ENCODE results near the gene TCF20.

Gene TCF20

DNA sequence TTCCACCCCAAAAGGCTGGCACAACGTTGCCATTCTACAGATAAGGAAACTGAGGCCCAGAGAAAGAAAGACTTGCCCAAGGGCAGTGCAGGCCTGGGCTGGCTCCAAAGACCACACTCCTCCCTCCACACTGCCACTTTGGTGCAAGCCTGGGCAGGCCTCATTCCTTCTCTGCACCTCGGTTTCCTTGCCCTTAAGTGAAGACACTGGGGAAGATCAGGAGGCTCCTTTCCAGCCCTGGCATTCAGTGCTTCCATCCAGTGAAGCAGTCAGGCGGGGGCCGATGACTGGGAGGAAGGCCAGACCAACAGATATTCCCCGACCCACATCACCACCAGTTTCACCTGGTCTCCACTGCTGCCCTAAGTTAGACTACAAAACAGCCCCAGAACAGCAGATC lies 18.3 kb upstream of the TCF20 start:
- Histone ChIP-seq H3K27ac (no peak overlapping the region), H3K36me3 (ENCODE audit: insufficient read depth) (no peaks in the 10 kb centered on the region), H3K27me3 (ENCODE audit: insufficient read depth, low read depth) (no peaks in the 10 kb centered on the region), H3K4me3 (IDR thresholded peaks at IDR 0.05; ENCODE audit: insufficient read depth, low read depth, low read length) (no peak overlapping the region), H3K79me2 (ENCODE audit: insufficient read depth, low read depth) (no peaks in the 10 kb centered on the region), H2AFZ (ENCODE audit: low read depth) (no peak overlapping the region), H3K4me2 (no peak overlapping the region), H3K4me1 (ENCODE audit: low read depth, poor library complexity, severe bottlenecking) (peaks cover 27% of the 10 kb centered on the region), H4K20me1 (ENCODE audit: insufficient read depth) (no peaks in the 10 kb centered on the region), H3K9ac (no peak overlapping the region)
- TF ChIP-seq, protein P1, sequence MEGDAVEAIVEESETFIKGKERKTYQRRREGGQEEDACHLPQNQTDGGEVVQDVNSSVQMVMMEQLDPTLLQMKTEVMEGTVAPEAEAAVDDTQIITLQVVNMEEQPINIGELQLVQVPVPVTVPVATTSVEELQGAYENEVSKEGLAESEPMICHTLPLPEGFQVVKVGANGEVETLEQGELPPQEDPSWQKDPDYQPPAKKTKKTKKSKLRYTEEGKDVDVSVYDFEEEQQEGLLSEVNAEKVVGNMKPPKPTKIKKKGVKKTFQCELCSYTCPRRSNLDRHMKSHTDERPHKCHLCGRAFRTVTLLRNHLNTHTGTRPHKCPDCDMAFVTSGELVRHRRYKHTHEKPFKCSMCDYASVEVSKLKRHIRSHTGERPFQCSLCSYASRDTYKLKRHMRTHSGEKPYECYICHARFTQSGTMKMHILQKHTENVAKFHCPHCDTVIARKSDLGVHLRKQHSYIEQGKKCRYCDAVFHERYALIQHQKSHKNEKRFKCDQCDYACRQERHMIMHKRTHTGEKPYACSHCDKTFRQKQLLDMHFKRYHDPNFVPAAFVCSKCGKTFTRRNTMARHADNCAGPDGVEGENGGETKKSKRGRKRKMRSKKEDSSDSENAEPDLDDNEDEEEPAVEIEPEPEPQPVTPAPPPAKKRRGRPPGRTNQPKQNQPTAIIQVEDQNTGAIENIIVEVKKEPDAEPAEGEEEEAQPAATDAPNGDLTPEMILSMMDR (conservative IDR thresholded peaks at IDR 0.05; ENCODE audit: low read depth, low read length): no peak

DNA sequence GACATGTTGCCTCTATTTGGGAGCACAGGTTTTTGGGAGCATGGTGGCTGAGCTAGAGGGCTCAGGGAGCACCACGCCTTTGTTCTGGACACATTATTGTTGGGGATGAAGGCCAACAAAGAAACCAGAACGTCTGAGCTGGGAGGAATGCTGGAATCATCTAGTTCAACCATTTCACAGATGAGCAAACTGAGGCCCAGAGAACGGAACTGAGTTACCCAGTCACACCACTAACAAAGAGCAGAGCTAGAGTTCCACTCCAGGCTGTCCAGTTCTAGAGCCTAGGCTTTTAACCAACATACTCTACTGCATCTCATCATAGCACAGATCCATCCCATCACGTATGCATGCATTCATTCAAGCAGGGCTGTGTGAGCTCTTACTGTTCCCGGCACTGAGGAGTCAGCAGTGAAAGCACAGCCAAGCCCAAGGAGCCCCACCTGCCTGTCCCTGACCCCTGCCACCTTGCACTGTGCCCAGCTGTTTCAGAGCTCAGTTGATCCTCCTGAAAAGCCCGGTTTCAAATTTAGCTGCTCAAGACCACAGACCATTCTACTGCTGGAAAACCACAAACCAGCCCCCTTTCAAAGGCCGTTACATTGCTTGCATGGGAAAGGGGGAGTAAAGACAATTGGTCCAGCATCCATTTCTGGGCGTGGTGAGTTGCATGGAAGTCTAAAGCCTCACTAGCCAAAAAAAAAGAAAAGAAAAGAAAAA lies 16.9 kb upstream of the TCF20 start:
- Histone ChIP-seq H3K27me3 (ENCODE audit: insufficient read depth, low read depth) (no peaks in the 10 kb centered on the region), H4K20me1 (ENCODE audit: insufficient read depth) (no peaks in the 10 kb centered on the region), H2AFZ (ENCODE audit: low read depth) (no peak overlapping the region), H3K4me2 (peak overlapping the region; percentile 36; the same call in 1 of the 2 replicates), H3K9ac (no peak overlapping the region), H3K36me3 (ENCODE audit: insufficient read depth) (no peaks in the 10 kb centered on the region), H3K4me3 (IDR thresholded peaks at IDR 0.05; ENCODE audit: insufficient read depth, low read depth, low read length) (no peak overlapping the region), H3K79me2 (ENCODE audit: insufficient read depth, low read depth) (no peaks in the 10 kb centered on the region), H3K4me1 (ENCODE audit: low read depth, poor library complexity, severe bottlenecking) (peaks cover 27% of the 10 kb centered on the region), H3K27ac (no peak overlapping the region; the same call in 1 of the 2 replicates)
- TF ChIP-seq, protein P1 (conservative IDR thresholded peaks at IDR 0.05; ENCODE audit: low read depth, low read length): no peak

DNA sequence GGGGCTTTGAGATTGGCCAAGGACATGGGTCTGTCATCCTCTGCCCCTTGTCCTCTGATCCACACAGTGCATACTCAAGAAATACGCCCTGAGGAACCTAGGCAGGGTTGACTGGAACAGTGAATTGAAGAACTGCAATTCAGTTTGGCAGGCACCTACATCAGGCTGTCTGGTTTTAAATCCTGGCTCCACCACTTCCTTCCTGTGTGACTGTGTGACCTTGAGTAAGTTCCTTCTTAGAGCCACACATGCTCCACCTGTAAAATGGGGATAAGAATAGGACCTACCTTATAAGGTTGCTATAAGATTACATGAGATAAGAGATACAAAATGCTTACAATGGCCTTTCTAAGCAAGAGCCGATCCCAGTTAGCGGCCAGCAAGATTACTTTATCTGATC lies 15.8 kb upstream of the TCF20 start:
- no peak overlapping the region for H2AFZ ChIP-seq (ENCODE audit: low read depth)
- no peaks in the 10 kb centered on the region for H4K20me1 ChIP-seq (ENCODE audit: insufficient read depth)
- no peak overlapping the region for H3K27ac ChIP-seq
- TF ChIP-seq, protein P1 (conservative IDR thresholded peaks at IDR 0.05; ENCODE audit: low read depth, low read length): no peak
- H3K4me1 ChIP-seq (ENCODE audit: low read depth, poor library complexity, severe bottlenecking): peaks cover 27% of the 10 kb centered on the region
- no peaks in the 10 kb centered on the region for H3K36me3 ChIP-seq (ENCODE audit: insufficient read depth)
- H3K9ac ChIP-seq: no peak overlapping the region
- no peak overlapping the region; the same call in 1 of the 2 replicates for H3K4me2 ChIP-seq
- no peaks in the 10 kb centered on the region for H3K27me3 ChIP-seq (ENCODE audit: insufficient read depth, low read depth)
- H3K4me3 ChIP-seq (IDR thresholded peaks at IDR 0.05; ENCODE audit: insufficient read depth, low read depth, low read length): no peak overlapping the region
- no peaks in the 10 kb centered on the region for H3K79me2 ChIP-seq (ENCODE audit: insufficient read depth, low read depth)

DNA sequence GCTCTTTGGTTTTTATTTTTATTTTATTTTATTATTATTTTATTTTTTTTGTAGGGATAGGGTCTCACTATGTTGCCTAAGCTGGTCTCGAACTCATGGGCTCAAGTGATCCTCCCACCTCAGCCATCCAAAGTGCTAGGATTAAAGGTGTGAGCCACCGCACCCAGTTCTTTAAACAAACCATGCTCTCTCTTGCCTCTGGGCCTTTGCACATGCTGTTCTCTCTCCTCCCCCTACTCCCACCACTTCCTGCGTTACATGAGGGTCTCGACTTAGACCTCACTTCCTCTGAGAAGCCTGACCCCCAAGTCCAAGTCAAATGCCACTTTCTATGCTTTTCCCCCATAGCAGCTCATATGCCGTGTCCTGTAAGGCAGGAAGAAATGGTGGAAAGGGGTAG lies 15.2 kb upstream of the TCF20 start:
- Histone ChIP-seq H2AFZ (ENCODE audit: low read depth) (no peak overlapping the region), H3K79me2 (ENCODE audit: insufficient read depth, low read depth) (no peaks in the 10 kb centered on the region), H3K27ac (no peak overlapping the region), H3K27me3 (ENCODE audit: insufficient read depth, low read depth) (no peaks in the 10 kb centered on the region), H3K9ac (no peak overlapping the region), H3K4me1 (ENCODE audit: low read depth, poor library complexity, severe bottlenecking) (peaks cover 27% of the 10 kb centered on the region), H4K20me1 (ENCODE audit: insufficient read depth) (no peaks in the 10 kb centered on the region), H3K36me3 (ENCODE audit: insufficient read depth) (no peaks in the 10 kb centered on the region), H3K4me2 (no peak overlapping the region), H3K4me3 (IDR thresholded peaks at IDR 0.05; ENCODE audit: insufficient read depth, low read depth, low read length) (no peak overlapping the region)
- TF ChIP-seq, protein P1 (conservative IDR thresholded peaks at IDR 0.05; ENCODE audit: low read depth, low read length): no peak

All from KMS-11 (cell line).